Esophagus muscularis mucosa (tissue), 4 donors: ENCODE data around the gene SLIT1.

Experiments
- CTCF ChIP-seq, 3 experiments: fragments of 200-600 bp in 2 of 3; fragments of 450-650 bp in 1 of 3; sonication (generic) in 2 of 3; IDR thresholded peaks; one replicate each; pipeline ENCODE4 v1.5.1; 2017 to 2019; ENCODE audit warnings: antibody characterized with exemption in 3 of 3, mild to moderate bottlenecking in 2 of 3, moderate library complexity in 1 of 3
- EP300 ChIP-seq: sonication (generic); formaldehyde crosslinking; IDR thresholded peaks from one replicate; pipeline ENCODE4 v1.6.1; 2017; ENCODE audit warnings: antibody characterized with exemption
- POLR2A ChIP-seq: fragments of 450-650 bp; IDR thresholded peaks from one replicate; pipeline ENCODE4 v1.6.1; 2017; ENCODE audit warnings: antibody characterized with exemption, moderate library complexity, mild to moderate bottlenecking, low read depth
- POLR2AphosphoS5 ChIP-seq, 2 donors: sonication (generic); formaldehyde crosslinking; IDR thresholded peaks; one replicate each; pipeline ENCODE4 v1.6.1; 2017; ENCODE audit warnings: antibody characterized with exemption in 2 of 2

- no peak for TF ChIP-seq CTCF (IDR thresholded peaks at IDR 0.05)
- no peak for TF ChIP-seq POLR2A
- TF ChIP-seq POLR2AphosphoS5 (IDR thresholded peaks at IDR 0.05) = no peak
- TF ChIP-seq EP300 = no peak
These were observed 74.1 kb downstream of the SLIT1 start for GRCh38 chr10:97111615-97112014.
